Duodenal mucosa (tissue), 2 donors: ENCODE data around the gene EYA2.

Experiments used
- H3K27ac ChIP-seq: one replicate; pipeline ENCODE4 v1.7.0; 2013; ENCODE audit warnings: low read depth, low read length
- H3K27me3 ChIP-seq, 2 donors: one replicate each; pipeline ENCODE4 v1.7.0; 2013; ENCODE audit warnings: low read length in 2 of 2, control low read depth in 1 of 2; ENCODE audit not compliant: insufficient read depth in 2 of 2, control insufficient read depth in 1 of 2
- H3K36me3 ChIP-seq, 2 donors: one replicate each; pipeline ENCODE4 v1.7.0; 2013; ENCODE audit warnings: low read length in 2 of 2, control low read depth in 1 of 2; ENCODE audit not compliant: insufficient read depth in 2 of 2, control insufficient read depth in 1 of 2
- H3K4me1 ChIP-seq, 2 donors: one replicate each; pipeline ENCODE4 v1.7.0; 2013; ENCODE audit warnings: low read length in 2 of 2, control low read depth in 1 of 2; ENCODE audit not compliant: insufficient read depth in 2 of 2, control insufficient read depth in 1 of 2
- H3K4me3 ChIP-seq, 2 donors: one replicate each; pipeline ENCODE4 v1.7.0; 2013; ENCODE audit warnings: low read length in 2 of 2, low read depth in 1 of 2
- H3K9ac ChIP-seq, 2 donors: one replicate each; pipeline ENCODE4 v1.7.0; 2013; ENCODE audit warnings: low read length in 2 of 2, low read depth in 1 of 2
- H3K9me3 ChIP-seq, 2 donors: one replicate each; pipeline ENCODE4 v1.7.0; 2013; ENCODE audit warnings: low read length in 2 of 2, control low read depth in 1 of 2; ENCODE audit not compliant: control insufficient read depth in 1 of 2

The EYA2 gene

DNA sequence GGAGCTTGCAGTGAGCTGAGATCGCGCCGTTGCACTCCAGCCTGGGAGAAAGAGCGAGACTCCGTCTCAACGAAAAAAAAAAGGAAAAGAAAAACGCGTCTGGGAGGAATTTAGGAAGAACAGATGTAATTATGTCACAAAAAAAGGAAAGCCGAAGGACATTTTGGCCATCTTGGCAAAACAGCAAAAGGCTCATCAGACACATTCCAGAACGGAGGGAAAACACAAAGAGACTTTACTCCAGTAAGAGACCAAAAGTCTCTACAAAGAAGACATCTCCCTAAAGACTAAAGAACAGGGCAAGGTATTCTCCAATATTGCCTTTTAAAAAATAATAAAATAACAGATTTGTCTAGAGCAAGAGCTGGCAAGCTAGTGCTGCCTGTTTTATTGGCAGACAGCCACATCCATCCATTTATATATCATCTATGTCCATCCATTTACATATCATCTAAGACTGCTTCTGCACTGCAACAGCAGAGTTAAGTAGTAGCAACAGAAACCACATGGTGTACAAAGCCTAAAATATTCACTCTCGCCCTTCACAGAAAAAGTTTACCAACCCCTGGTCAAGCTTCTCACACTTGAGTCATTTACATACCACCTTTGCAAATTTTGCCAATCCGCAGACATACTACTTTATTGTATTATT lies 328.0 kb downstream of the EYA2 start:
- peaks cover 38 to 80% of the 10 kb centered on the region in 2 donors for H3K36me3 ChIP-seq

DNA sequence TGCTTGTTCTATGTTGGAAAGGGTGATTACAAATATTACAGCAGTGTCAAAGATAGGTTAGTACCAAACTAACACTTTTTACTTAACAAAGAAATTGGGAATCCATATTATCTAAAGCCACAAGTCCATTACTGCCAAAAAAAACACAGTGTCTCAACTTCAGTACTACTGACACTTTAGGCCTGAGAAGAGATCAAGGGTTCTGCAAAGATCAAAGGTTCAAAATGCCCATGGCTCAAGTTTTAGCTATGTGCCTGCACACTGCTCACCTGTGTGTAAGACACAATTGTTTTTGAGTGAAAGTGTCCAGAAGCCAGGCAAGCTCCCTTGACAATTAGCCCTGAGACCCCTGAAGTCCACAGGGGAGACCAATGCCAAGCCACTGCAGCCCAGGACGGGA lies 329.3 kb downstream of the EYA2 start:
- H3K9ac ChIP-seq = no peak overlapping the region
- H3K9me3 ChIP-seq = no peaks in the 10 kb centered on the region
- no peaks in the 10 kb centered on the region for H3K4me1 ChIP-seq
- no peaks in the 10 kb centered on the region for H3K27me3 ChIP-seq
- no peak overlapping the region for H3K27ac ChIP-seq
- peaks cover 39 to 79% of the 10 kb centered on the region in 2 donors for H3K36me3 ChIP-seq
- H3K4me3 ChIP-seq = no peak overlapping the region

More for the DNA sequence above, 328.0 kb downstream of the EYA2 start:
- Histone ChIP-seq H3K9me3 (no peaks in the 10 kb centered on the region), H3K4me3 (no peak overlapping the region), H3K9ac (no peak overlapping the region), H3K27ac (no peak overlapping the region), H3K4me1 (no peaks in the 10 kb centered on the region), H3K27me3 (no peaks in the 10 kb centered on the region)

GRCh38 chr20:47224300-47224791 lies 329.7 kb downstream of the EYA2 start:
- Histone ChIP-seq H3K36me3 (peaks cover 42 to 83% of the 10 kb centered on the region in 2 donors), H3K4me1 (no peaks in the 10 kb centered on the region), H3K9me3 (no peaks in the 10 kb centered on the region), H3K4me3 (no peak overlapping the region), H3K27me3 (no peaks in the 10 kb centered on the region), H3K27ac (no peak overlapping the region), H3K9ac (no peak overlapping the region)

- H3K4me1 ChIP-seq = no peaks in the 10 kb centered on the region
- no peak overlapping the region for H3K9ac ChIP-seq
- H3K27ac ChIP-seq = no peak overlapping the region
- no peak overlapping the region for H3K4me3 ChIP-seq
- H3K9me3 ChIP-seq = no peaks in the 10 kb centered on the region
- H3K27me3 ChIP-seq = no peaks in the 10 kb centered on the region
- H3K36me3 ChIP-seq = peaks cover 47 to 83% of the 10 kb centered on the region in 2 donors
Observed at GRCh38 chr20:47224857-47225256, 330.2 kb downstream of the EYA2 start.

DNA sequence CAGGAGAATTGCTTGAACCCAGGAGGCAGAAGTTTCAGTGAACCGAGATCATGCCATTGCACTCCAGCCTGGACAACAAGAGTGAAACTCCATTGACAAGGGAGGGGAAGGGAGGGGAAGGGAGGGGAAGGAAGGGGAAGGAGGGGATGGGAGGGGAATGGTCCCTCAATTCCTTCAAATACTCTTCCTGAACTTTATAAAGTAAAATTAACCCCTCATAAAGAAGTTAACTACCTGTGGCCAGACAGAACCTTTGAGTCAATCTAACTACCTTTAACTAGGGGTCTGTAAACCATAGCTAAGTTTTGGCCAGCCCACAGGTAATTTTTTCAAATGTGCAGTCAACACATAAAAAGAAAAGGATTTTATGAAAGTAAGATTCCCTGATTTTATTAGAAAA lies 330.8 kb downstream of the EYA2 start:
- Histone ChIP-seq H3K4me3 (no peak overlapping the region), H3K36me3 (peaks cover 49 to 80% of the 10 kb centered on the region in 2 donors), H3K9ac (no peak overlapping the region)

DNA sequence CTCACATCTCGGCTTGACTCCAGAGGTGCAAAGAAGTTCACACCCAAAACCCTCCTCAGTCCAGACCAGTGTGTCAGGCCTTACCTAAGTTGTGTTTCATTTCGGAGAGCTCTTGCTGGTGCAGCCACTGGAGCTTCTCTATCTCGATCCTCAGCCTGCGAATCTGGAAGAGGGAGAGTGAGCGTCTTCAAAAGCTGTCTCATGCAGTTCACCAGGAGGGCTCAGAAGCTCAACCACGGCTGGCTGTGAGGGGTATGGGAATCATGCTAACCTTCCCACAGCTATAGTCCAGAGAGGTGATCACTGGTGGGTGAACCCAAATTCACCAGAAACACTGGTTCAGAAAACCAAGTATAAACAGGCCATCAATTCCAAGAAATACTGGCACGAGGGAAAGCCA lies 332.5 kb downstream of the EYA2 start:
- Histone ChIP-seq H3K4me1 (no peaks in the 10 kb centered on the region), H3K36me3 (peaks cover 45 to 79% of the 10 kb centered on the region in 2 donors), H3K27ac (no peak overlapping the region), H3K9ac (no peak overlapping the region), H3K27me3 (no peaks in the 10 kb centered on the region), H3K9me3 (no peaks in the 10 kb centered on the region), H3K4me3 (no peak overlapping the region)

More for the DNA sequence above, 330.8 kb downstream of the EYA2 start:
- Histone ChIP-seq H3K4me1 (no peaks in the 10 kb centered on the region), H3K27me3 (no peaks in the 10 kb centered on the region), H3K9me3 (no peaks in the 10 kb centered on the region), H3K27ac (no peak overlapping the region)

DNA sequence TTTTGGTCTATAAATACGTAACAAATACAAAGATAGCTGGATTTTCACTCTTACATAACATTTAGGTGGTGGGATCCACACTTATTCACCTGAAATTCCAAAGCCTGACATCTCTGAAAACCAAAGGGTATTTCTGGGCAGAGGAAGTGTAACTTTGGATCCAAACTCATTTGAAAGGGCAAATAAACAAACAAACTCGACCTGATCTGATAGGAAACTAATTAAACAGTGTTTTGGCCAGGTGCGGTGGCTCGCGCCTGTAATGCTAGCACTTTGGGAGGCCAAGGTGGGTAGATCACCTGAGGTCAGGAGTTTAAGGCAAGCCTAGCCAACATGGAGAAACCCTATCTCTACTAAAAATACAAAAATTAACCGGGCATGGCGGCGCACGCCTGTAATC lies 332.9 kb downstream of the EYA2 start:
- Histone ChIP-seq H3K27ac (no peak overlapping the region), H3K9ac (no peak overlapping the region), H3K4me1 (no peaks in the 10 kb centered on the region), H3K27me3 (no peaks in the 10 kb centered on the region), H3K36me3 (peaks cover 42 to 78% of the 10 kb centered on the region in 2 donors), H3K4me3 (no peak overlapping the region), H3K9me3 (no peaks in the 10 kb centered on the region)

GRCh38 chr20:47228654-47229053 lies 334.0 kb downstream of the EYA2 start:
- Histone ChIP-seq H3K27me3 (no peaks in the 10 kb centered on the region), H3K9me3 (no peaks in the 10 kb centered on the region), H3K36me3 (peaks cover 45 to 80% of the 10 kb centered on the region in 2 donors), H3K9ac (no peak overlapping the region), H3K4me3 (no peak overlapping the region), H3K4me1 (no peaks in the 10 kb centered on the region), H3K27ac (no peak overlapping the region)

GRCh38 chr20:47230811-47231256 lies 336.2 kb downstream of the EYA2 start:
- Histone ChIP-seq H3K4me3 (no peak overlapping the region), H3K9me3 (no peaks in the 10 kb centered on the region), H3K27ac (no peak overlapping the region), H3K36me3 (peaks cover 47 to 85% of the 10 kb centered on the region in 2 donors), H3K27me3 (no peaks in the 10 kb centered on the region), H3K4me1 (no peaks in the 10 kb centered on the region), H3K9ac (no peak overlapping the region)

DNA sequence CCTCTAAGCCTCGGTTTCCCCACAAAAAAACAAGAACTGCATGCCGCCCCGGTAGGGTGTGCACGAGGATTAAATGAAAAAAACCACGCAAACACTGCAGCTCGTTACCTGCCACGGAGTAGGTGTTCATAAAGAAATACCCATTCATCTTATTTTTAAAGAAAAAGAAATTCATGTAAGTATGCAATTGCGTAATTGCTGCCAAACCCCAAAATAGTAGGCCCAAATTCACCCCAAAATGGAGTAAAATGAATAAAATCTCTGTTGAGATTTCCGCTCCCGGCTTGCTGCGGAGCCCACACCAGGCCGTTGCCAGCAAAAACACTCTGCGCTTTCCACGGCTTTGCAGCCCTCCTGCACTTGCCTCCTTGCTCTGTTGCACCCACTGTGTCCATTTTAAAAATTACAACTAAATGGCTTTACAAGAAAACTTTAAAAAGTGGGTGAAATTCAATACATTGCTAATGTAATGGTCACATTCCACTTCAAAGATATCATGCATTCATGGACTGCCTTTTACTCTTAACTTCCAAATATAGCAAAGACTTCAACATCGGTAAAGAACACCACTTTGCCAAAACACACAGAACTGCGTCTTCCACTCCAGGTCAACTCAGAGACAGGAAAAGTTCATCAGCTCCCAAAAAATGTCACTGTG lies 336.9 kb downstream of the EYA2 start:
- Histone ChIP-seq H3K27me3 (no peaks in the 10 kb centered on the region), H3K4me3 (no peak overlapping the region), H3K27ac (no peak overlapping the region), H3K9me3 (no peaks in the 10 kb centered on the region), H3K36me3 (peaks cover 47 to 85% of the 10 kb centered on the region in 2 donors), H3K4me1 (no peaks in the 10 kb centered on the region), H3K9ac (no peak overlapping the region)
